ENCODE results near the gene IL31RA. TPM values are rescaled to one million over a fixed set of nuclear protein-coding genes. Genes with fewer than 3 reads are reported as not detected.
A peak's percentile ranks its signal among the peaks of the same experiment; 100 is the strongest.

Gene IL31RA
- total RNA-seq, 1 donor from 2014 or later = 1.2 TPM

DNA sequence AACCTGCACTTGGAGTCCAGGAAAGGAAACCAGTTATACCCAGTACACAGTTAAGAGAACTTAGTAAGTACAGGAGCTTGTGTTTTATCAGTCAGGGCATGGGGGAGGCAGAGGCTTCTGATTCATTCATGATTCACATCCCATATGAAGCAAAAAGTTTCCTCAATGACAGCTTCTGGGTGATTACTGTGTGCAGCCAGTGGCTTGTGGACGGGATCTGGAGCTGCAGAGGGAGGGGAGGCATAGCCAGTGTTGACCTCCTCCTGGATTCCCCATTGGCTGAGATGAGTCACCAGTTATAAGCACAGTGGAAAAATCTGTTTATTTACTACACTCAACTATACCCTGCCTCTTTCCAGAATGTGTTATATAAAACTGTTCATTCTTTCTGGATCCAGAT is 17.7 kb downstream of the IL31RA start:
- Histone ChIP-seq H3K27me3 (ENCODE audit: control insufficient read depth, insufficient read depth, low read length) (no peaks in the 10 kb centered on the region), H3K4me3 (ENCODE audit: low read depth, low read length) (no peak overlapping the region), H3K36me3 (ENCODE audit: control insufficient read depth, insufficient read depth, low read length) (no peaks in the 10 kb centered on the region)
- peak; percentile 98 for DNase-seq (ENCODE audit: low read depth)
- TF ChIP-seq, protein P1, sequence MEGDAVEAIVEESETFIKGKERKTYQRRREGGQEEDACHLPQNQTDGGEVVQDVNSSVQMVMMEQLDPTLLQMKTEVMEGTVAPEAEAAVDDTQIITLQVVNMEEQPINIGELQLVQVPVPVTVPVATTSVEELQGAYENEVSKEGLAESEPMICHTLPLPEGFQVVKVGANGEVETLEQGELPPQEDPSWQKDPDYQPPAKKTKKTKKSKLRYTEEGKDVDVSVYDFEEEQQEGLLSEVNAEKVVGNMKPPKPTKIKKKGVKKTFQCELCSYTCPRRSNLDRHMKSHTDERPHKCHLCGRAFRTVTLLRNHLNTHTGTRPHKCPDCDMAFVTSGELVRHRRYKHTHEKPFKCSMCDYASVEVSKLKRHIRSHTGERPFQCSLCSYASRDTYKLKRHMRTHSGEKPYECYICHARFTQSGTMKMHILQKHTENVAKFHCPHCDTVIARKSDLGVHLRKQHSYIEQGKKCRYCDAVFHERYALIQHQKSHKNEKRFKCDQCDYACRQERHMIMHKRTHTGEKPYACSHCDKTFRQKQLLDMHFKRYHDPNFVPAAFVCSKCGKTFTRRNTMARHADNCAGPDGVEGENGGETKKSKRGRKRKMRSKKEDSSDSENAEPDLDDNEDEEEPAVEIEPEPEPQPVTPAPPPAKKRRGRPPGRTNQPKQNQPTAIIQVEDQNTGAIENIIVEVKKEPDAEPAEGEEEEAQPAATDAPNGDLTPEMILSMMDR (IDR thresholded peaks at IDR 0.05; ENCODE audit: insufficient read depth, low read length, poor library complexity, severe bottlenecking) = no peak

DNA sequence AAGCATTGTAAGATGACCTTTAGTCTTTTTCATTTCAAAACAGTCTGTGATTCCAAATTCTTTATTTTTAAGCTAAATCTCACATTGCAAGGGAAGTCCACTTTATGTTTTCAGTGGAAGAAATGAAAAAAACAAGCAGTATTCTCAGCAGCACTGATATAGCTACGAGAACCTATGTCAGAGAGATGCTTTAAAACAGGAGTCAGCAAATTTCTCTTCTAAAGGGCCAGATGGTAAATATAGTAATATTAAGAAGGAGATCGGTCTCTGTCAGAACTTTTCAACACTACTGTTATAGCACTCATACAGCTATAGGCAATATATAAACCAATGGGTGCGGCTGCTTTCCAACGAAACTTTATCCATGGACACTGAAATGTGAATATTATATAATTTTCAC is 18.7 kb downstream of the IL31RA start:
- DNase-seq (ENCODE audit: low read depth) = no peak
- TF ChIP-seq, protein P1 (IDR thresholded peaks at IDR 0.05; ENCODE audit: insufficient read depth, low read length, poor library complexity, severe bottlenecking) = no peak
- Histone ChIP-seq H3K4me3 (ENCODE audit: low read depth, low read length) (no peak overlapping the region), H3K27me3 (ENCODE audit: control insufficient read depth, insufficient read depth, low read length) (no peaks in the 10 kb centered on the region), H3K36me3 (ENCODE audit: control insufficient read depth, insufficient read depth, low read length) (no peaks in the 10 kb centered on the region)

DNA sequence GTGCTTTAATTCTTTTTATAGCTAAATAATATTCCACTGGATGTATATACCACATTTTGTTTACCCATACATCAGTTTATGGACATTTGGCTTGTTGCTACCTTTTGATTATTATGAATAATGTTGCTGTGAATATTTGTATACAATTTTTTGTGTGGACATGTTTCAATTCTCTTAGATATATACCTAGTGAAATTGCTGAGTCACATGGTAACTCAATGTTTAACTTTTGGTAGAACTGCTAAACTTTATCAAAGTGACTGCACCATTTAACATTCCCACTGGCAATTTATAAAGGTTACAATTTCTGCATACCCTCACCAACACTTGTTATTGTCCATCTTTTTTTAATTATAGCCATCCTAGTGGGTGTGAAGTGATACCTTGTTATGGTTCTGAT is 22.1 kb downstream of the IL31RA start:
- TF ChIP-seq, protein P1 (IDR thresholded peaks at IDR 0.05; ENCODE audit: insufficient read depth, low read length, poor library complexity, severe bottlenecking) = no peak
- DNase-seq (ENCODE audit: low read depth) = no peak
- H3K4me3 ChIP-seq (ENCODE audit: low read depth, low read length) = no peak overlapping the region
- no peaks in the 10 kb centered on the region for H3K27me3 ChIP-seq (ENCODE audit: control insufficient read depth, insufficient read depth, low read length)
- no peaks in the 10 kb centered on the region for H3K36me3 ChIP-seq (ENCODE audit: control insufficient read depth, insufficient read depth, low read length)

DNA sequence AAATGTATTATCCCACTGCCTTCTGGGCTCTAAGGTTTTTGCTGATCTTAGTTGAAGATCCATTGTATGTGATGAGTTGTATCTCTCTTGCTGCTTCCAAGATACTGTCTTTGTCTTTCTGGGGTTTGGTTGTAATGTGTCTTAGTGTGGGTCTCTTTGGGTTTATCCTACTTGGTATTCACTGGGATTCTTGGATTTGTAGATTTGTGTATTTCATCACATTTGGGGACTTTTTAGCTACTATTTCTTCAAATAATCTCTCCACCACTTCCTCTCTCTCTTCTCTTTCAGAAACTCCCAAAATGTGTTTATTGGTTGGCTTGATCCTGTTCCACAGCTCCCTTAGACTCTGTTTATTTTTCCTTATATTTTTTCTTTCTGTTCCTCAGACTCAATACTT is 26.5 kb downstream of the IL31RA start:
- Histone ChIP-seq H3K27me3 (ENCODE audit: control insufficient read depth, insufficient read depth, low read length) (no peaks in the 10 kb centered on the region), H3K36me3 (ENCODE audit: control insufficient read depth, insufficient read depth, low read length) (no peaks in the 10 kb centered on the region), H3K4me3 (ENCODE audit: low read depth, low read length) (no peak overlapping the region)
- no peak for DNase-seq (ENCODE audit: low read depth)
- TF ChIP-seq, protein P1 (IDR thresholded peaks at IDR 0.05; ENCODE audit: insufficient read depth, low read length, poor library complexity, severe bottlenecking) = no peak

DNA sequence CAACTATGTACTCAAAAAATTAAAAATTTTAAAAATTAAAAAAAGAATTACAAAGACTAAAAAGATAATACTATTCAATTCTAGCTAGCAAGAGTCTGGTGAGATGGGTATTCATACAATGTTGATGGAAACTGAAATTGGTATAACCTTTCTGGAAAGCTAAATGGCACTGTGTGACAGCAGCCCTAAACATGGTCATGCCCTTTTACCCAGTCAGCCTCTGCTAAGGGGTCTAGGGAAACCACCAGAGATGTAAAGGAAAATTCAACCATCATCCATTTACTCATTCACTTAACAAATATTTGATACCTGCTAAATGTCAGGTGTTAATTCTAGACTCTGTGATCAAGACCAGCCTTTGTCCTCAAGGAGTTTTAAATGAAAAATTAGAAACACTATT is 29.3 kb downstream of the IL31RA start:
- no peaks in the 10 kb centered on the region for H3K27me3 ChIP-seq (ENCODE audit: control insufficient read depth, insufficient read depth, low read length)
- no peak for DNase-seq (ENCODE audit: low read depth)
- TF ChIP-seq, protein P1 (IDR thresholded peaks at IDR 0.05; ENCODE audit: insufficient read depth, low read length, poor library complexity, severe bottlenecking) = no peak
- no peaks in the 10 kb centered on the region for H3K36me3 ChIP-seq (ENCODE audit: control insufficient read depth, insufficient read depth, low read length)
- no peak overlapping the region for H3K4me3 ChIP-seq (ENCODE audit: low read depth, low read length)

DNA sequence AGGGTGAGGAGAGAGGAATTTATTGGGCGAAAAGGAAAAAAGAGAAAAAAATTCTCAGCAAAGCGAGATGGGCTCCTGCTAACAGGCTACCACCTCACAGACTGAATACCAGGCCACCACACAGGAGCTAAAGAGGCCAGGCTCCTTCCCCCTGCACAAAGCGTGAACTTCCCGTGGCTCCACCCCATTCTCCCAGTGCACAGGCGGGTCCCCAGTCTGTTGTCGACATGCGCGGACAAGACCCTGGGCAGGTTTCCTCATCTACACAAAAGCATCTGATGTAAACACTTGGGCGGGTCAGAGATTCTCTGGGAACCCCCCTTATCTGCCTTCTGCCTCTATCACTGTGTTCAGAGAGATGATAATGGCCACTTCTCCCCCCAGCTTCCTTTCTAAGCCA is 34.2 kb downstream of the IL31RA start:
- DNase-seq (ENCODE audit: low read depth) = no peak
- Histone ChIP-seq H3K27me3 (ENCODE audit: control insufficient read depth, insufficient read depth, low read length) (no peaks in the 10 kb centered on the region), H3K4me3 (ENCODE audit: low read depth, low read length) (no peak overlapping the region), H3K36me3 (ENCODE audit: control insufficient read depth, insufficient read depth, low read length) (no peaks in the 10 kb centered on the region)
- TF ChIP-seq, protein P1 (IDR thresholded peaks at IDR 0.05; ENCODE audit: insufficient read depth, low read length, poor library complexity, severe bottlenecking) = no peak

Data from kidney epithelial cell (primary cell).